ENCODE results near the gene DOCK10.

DNA sequence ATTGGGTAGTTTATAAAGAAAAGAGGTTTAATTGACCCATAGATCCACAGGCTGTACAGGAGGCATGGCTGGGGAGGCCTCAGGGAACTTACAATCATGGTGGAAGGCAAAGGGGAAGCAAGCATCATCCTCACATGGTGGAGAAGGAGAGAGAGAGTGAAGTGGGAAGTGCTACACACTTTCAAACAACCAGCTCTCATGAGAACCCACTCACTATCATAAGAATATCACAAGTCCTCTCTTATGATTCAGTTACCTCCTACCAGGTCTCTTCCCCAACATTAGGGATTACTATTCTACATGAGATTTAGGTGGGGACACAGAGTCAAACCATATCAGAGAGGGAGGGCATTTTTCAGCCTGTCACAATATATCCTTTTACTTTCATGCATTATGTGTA is 22.7 kb upstream of the DOCK10 start:
- TF ChIP-seq, protein P1, sequence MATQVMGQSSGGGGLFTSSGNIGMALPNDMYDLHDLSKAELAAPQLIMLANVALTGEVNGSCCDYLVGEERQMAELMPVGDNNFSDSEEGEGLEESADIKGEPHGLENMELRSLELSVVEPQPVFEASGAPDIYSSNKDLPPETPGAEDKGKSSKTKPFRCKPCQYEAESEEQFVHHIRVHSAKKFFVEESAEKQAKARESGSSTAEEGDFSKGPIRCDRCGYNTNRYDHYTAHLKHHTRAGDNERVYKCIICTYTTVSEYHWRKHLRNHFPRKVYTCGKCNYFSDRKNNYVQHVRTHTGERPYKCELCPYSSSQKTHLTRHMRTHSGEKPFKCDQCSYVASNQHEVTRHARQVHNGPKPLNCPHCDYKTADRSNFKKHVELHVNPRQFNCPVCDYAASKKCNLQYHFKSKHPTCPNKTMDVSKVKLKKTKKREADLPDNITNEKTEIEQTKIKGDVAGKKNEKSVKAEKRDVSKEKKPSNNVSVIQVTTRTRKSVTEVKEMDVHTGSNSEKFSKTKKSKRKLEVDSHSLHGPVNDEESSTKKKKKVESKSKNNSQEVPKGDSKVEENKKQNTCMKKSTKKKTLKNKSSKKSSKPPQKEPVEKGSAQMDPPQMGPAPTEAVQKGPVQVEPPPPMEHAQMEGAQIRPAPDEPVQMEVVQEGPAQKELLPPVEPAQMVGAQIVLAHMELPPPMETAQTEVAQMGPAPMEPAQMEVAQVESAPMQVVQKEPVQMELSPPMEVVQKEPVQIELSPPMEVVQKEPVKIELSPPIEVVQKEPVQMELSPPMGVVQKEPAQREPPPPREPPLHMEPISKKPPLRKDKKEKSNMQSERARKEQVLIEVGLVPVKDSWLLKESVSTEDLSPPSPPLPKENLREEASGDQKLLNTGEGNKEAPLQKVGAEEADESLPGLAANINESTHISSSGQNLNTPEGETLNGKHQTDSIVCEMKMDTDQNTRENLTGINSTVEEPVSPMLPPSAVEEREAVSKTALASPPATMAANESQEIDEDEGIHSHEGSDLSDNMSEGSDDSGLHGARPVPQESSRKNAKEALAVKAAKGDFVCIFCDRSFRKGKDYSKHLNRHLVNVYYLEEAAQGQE (IDR thresholded peaks at IDR 0.05; ENCODE audit: borderline replicate concordance), result no peak
- TF ChIP-seq, protein P1 (CRISPR knock-in tag; IDR thresholded peaks at IDR 0.05; ENCODE audit: low read depth), result no peak
- TF ChIP-seq, protein P2, sequence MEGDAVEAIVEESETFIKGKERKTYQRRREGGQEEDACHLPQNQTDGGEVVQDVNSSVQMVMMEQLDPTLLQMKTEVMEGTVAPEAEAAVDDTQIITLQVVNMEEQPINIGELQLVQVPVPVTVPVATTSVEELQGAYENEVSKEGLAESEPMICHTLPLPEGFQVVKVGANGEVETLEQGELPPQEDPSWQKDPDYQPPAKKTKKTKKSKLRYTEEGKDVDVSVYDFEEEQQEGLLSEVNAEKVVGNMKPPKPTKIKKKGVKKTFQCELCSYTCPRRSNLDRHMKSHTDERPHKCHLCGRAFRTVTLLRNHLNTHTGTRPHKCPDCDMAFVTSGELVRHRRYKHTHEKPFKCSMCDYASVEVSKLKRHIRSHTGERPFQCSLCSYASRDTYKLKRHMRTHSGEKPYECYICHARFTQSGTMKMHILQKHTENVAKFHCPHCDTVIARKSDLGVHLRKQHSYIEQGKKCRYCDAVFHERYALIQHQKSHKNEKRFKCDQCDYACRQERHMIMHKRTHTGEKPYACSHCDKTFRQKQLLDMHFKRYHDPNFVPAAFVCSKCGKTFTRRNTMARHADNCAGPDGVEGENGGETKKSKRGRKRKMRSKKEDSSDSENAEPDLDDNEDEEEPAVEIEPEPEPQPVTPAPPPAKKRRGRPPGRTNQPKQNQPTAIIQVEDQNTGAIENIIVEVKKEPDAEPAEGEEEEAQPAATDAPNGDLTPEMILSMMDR (IDR thresholded peaks at IDR 0.05 in 2 of 3, conservative IDR thresholded peaks at IDR 0.05 in 1 of 3; ENCODE audit: insufficient read depth in 2 of 3, low read depth in 1 of 3, low read length in 3 of 3), result no peak
- TF ChIP-seq ZNF324 (CRISPR knock-in tag; IDR thresholded peaks at IDR 0.05), result no peak
- TF ChIP-seq MAZ (CRISPR knock-in tag; conservative IDR thresholded peaks at IDR 0.05 in 1 of 2, IDR thresholded peaks at IDR 0.05 in 1 of 2), result no peak
- no peak for TF ChIP-seq EP300 (IDR thresholded peaks at IDR 0.05; ENCODE audit: low read length)
- TF ChIP-seq, protein P3, sequence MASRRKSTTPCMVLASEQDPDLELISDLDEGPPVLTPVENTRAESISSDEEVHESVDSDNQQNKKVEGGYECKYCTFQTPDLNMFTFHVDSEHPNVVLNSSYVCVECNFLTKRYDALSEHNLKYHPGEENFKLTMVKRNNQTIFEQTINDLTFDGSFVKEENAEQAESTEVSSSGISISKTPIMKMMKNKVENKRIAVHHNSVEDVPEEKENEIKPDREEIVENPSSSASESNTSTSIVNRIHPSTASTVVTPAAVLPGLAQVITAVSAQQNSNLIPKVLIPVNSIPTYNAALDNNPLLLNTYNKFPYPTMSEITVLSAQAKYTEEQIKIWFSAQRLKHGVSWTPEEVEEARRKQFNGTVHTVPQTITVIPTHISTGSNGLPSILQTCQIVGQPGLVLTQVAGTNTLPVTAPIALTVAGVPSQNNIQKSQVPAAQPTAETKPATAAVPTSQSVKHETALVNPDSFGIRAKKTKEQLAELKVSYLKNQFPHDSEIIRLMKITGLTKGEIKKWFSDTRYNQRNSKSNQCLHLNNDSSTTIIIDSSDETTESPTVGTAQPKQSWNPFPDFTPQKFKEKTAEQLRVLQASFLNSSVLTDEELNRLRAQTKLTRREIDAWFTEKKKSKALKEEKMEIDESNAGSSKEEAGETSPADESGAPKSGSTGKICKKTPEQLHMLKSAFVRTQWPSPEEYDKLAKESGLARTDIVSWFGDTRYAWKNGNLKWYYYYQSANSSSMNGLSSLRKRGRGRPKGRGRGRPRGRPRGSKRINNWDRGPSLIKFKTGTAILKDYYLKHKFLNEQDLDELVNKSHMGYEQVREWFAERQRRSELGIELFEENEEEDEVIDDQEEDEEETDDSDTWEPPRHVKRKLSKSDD (conservative IDR thresholded peaks at IDR 0.05; ENCODE audit: low read length), result no peak
- no peak for TF ChIP-seq ARHGAP35 (IDR thresholded peaks at IDR 0.05; ENCODE audit: partially characterized antibody)
- TF ChIP-seq, protein P4, sequence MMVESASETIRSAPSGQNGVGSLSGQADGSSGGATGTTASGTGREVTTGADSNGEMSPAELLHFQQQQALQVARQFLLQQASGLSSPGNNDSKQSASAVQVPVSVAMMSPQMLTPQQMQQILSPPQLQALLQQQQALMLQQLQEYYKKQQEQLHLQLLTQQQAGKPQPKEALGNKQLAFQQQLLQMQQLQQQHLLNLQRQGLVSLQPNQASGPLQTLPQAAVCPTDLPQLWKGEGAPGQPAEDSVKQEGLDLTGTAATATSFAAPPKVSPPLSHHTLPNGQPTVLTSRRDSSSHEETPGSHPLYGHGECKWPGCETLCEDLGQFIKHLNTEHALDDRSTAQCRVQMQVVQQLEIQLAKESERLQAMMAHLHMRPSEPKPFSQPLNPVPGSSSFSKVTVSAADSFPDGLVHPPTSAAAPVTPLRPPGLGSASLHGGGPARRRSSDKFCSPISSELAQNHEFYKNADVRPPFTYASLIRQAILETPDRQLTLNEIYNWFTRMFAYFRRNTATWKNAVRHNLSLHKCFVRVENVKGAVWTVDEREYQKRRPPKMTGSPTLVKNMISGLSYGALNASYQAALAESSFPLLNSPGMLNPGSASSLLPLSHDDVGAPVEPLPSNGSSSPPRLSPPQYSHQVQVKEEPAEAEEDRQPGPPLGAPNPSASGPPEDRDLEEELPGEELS (CRISPR knock-in tag; IDR thresholded peaks at IDR 0.05; ENCODE audit: borderline replicate concordance), result no peak
- TF ChIP-seq TAF1 (IDR thresholded peaks at IDR 0.05; ENCODE audit: control insufficient read depth, extremely low read depth, insufficient read depth, low read length, severe bottlenecking), result no peak
- no peak for TF ChIP-seq SUPT5H (IDR thresholded peaks at IDR 0.05)
- TF ChIP-seq SRF (CRISPR knock-in tag; IDR thresholded peaks at IDR 0.05), result no peak

All from K562 (cell line).